Measurements from ENCODE around the gene ASTN2.

ASTN2 gene

DNA sequence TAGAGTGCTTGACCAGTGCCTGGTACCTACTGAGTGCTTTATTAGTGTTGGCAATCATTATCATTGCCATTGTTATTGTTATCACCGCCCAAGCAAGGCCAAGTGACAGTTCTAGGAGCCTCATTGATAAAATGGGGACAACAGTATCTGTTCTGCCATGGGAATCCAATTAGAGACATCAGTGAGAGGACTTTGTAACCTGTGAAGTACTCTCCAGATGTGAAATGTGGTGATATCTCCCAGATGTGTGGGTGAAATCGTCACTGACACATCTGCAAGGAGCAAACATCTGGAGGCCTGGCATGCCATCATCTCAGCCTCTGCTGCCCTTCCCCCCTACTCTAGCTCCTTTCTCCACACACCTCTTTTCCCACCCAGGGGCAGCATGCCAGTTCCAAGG, 1000.5 kb downstream of the ASTN2 start:
- TF ChIP-seq, protein P1, sequence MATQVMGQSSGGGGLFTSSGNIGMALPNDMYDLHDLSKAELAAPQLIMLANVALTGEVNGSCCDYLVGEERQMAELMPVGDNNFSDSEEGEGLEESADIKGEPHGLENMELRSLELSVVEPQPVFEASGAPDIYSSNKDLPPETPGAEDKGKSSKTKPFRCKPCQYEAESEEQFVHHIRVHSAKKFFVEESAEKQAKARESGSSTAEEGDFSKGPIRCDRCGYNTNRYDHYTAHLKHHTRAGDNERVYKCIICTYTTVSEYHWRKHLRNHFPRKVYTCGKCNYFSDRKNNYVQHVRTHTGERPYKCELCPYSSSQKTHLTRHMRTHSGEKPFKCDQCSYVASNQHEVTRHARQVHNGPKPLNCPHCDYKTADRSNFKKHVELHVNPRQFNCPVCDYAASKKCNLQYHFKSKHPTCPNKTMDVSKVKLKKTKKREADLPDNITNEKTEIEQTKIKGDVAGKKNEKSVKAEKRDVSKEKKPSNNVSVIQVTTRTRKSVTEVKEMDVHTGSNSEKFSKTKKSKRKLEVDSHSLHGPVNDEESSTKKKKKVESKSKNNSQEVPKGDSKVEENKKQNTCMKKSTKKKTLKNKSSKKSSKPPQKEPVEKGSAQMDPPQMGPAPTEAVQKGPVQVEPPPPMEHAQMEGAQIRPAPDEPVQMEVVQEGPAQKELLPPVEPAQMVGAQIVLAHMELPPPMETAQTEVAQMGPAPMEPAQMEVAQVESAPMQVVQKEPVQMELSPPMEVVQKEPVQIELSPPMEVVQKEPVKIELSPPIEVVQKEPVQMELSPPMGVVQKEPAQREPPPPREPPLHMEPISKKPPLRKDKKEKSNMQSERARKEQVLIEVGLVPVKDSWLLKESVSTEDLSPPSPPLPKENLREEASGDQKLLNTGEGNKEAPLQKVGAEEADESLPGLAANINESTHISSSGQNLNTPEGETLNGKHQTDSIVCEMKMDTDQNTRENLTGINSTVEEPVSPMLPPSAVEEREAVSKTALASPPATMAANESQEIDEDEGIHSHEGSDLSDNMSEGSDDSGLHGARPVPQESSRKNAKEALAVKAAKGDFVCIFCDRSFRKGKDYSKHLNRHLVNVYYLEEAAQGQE (IDR thresholded peaks at IDR 0.05; ENCODE audit: insufficient read depth in 1 of 2, low read depth in 2 of 2, low read length in 2 of 2), result no peak
- no peak for TF ChIP-seq FOXP2 (optimal IDR thresholded peaks at IDR 0.05; ENCODE audit: borderline replicate concordance, extremely low read depth, extremely low read length, insufficient read depth)
- no peak for TF ChIP-seq TAF1 (IDR thresholded peaks at IDR 0.05; ENCODE audit: borderline replicate concordance, insufficient read depth, low read length)

DNA sequence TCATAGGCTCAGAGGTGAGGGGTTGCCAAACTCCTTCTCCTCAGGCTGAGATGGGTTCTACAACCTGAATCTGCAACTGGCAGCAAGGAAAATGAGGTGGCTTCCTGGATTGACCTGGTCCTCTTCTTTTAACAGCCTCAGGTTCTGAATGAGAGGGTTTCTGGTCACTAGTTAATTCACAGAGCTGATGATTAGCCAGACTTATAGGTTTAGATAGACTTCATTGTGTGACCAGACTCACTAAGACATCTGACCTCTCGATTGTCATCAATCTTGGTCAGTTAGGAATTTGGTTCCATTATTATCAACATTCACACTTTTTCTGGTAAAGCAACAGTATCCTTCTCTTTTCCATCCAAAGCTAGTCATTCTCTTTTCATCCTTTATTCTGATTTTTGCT, 1003.4 kb downstream of the ASTN2 start:
- TF ChIP-seq FOXP2 (optimal IDR thresholded peaks at IDR 0.05; ENCODE audit: borderline replicate concordance, extremely low read depth, extremely low read length, insufficient read depth), result no peak
- no peak for TF ChIP-seq POLR2AphosphoS5 (IDR thresholded peaks at IDR 0.05; ENCODE audit: low read depth, low read length)
- TF ChIP-seq, protein P1 (IDR thresholded peaks at IDR 0.05; ENCODE audit: insufficient read depth in 1 of 2, low read depth in 2 of 2, low read length in 2 of 2), result no peak
- no peak for TF ChIP-seq SIN3A (IDR thresholded peaks at IDR 0.05; ENCODE audit: borderline replicate concordance, insufficient read depth, low read length)
- no peak for TF ChIP-seq TAF1 (IDR thresholded peaks at IDR 0.05; ENCODE audit: borderline replicate concordance, insufficient read depth, low read length)

DNA sequence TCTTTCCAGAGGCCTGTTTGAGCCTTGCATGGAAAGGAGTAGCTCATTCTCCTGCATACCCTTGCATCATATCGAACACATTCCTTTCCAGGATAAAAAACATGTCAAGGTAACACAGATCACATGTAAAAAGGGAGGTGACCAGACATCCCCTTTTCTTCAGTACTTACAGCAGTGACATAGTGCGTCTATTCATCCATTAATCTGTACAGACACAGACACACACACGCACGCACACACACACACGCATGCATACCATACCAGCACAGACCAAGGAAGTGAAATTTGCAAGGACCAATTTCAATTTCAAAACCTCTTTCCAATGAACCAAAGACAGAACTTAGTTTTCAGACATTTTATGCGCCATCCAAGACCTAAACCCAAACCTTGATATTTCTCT, 1005.2 kb downstream of the ASTN2 start:
- TF ChIP-seq POLR2AphosphoS5 (IDR thresholded peaks at IDR 0.05; ENCODE audit: low read depth, low read length), result no peak
- no peak for TF ChIP-seq SIN3A (IDR thresholded peaks at IDR 0.05; ENCODE audit: borderline replicate concordance, insufficient read depth, low read length)

DNA sequence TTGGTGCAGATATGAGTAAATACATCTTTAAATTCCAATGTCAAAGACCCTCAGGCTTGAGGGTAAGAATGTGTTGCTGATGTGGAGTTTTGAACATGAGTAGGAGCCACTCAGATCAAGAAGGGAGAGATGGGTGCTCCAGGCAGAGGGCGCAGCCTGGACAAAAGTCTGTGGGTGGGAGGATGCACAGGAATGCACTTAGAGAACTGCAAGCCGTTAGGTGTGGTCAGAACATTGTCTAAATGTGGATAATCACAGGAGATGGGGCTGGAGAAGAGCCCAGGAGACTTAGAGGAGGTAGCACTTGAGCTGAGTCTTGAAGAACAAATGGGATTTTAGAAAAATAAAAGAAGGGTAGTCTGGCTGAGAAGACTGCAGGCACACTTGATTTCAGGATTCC, 1005.7 kb downstream of the ASTN2 start:
- TF ChIP-seq, protein P1 (IDR thresholded peaks at IDR 0.05; ENCODE audit: insufficient read depth in 1 of 2, low read depth in 2 of 2, low read length in 2 of 2), result no peak
- TF ChIP-seq TAF1 (IDR thresholded peaks at IDR 0.05; ENCODE audit: borderline replicate concordance, insufficient read depth, low read length), result no peak
- no peak for TF ChIP-seq FOXP2 (optimal IDR thresholded peaks at IDR 0.05; ENCODE audit: borderline replicate concordance, extremely low read depth, extremely low read length, insufficient read depth)
- no peak for TF ChIP-seq POLR2AphosphoS5 (IDR thresholded peaks at IDR 0.05; ENCODE audit: low read depth, low read length)
- no peak for TF ChIP-seq SIN3A (IDR thresholded peaks at IDR 0.05; ENCODE audit: borderline replicate concordance, insufficient read depth, low read length)

DNA sequence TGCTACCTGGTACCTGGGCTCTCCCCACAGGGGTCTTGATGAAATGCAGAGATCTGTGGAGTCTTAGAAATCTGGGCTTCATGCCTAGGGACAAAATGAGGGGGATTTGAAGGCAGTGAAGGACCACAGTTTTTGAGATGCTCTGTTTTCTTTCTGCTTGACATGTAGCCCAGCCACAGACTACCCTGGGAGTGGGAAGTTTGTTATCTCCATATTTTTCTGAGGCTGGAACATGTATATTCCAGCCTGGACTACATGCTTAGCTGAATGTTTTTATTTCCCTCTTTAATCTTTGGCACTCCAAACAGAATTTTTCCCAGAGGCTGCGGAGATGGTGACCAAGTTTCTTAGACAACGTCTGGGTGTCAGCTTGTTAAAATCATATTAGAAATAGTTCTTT, 1008.4 kb downstream of the ASTN2 start:
- TF ChIP-seq POLR2AphosphoS5 (IDR thresholded peaks at IDR 0.05; ENCODE audit: low read depth, low read length) (no peak), TAF1 (IDR thresholded peaks at IDR 0.05; ENCODE audit: borderline replicate concordance, insufficient read depth, low read length) (no peak), FOXP2 (optimal IDR thresholded peaks at IDR 0.05; ENCODE audit: borderline replicate concordance, extremely low read depth, extremely low read length, insufficient read depth) (no peak), SIN3A (IDR thresholded peaks at IDR 0.05; ENCODE audit: borderline replicate concordance, insufficient read depth, low read length) (no peak)
- TF ChIP-seq, protein P1 (IDR thresholded peaks at IDR 0.05; ENCODE audit: insufficient read depth in 1 of 2, low read depth in 2 of 2, low read length in 2 of 2), result no peak

All from PFSK-1 (cell line).